ENCODE results near the gene SMAP2. TPM values are rescaled to one million over a fixed set of nuclear protein-coding genes. Genes with fewer than 3 reads are reported as not detected.

SMAP2 gene
- total and polyA plus RNA-seq, 10 of the 15 experiments (the other 5 are each of a cell fraction or from before 2014, with no cell fraction given), result 33.4 to 177 (median 105) TPM

- no peak for TF ChIP-seq IKZF2 (IDR thresholded peaks at IDR 0.05)
- TF ChIP-seq, protein P1, sequence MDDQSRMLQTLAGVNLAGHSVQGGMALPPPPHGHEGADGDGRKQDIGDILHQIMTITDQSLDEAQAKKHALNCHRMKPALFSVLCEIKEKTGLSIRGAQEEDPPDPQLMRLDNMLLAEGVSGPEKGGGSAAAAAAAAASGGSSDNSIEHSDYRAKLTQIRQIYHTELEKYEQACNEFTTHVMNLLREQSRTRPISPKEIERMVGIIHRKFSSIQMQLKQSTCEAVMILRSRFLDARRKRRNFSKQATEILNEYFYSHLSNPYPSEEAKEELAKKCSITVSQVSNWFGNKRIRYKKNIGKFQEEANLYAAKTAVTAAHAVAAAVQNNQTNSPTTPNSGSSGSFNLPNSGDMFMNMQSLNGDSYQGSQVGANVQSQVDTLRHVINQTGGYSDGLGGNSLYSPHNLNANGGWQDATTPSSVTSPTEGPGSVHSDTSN (IDR thresholded peaks at IDR 0.05; ENCODE audit: insufficient replicate concordance, low read depth, low read length), result no peak
- peak; percentile 43; the same call in 1 of the 2 replicates for TF ChIP-seq SPI1 (IDR thresholded peaks at IDR 0.05; ENCODE audit: borderline replicate concordance, insufficient read depth, low read depth, low read length)
- no peak for TF ChIP-seq GABPA (IDR thresholded peaks at IDR 0.05; ENCODE audit: low read depth)
- TF ChIP-seq, protein P2, sequence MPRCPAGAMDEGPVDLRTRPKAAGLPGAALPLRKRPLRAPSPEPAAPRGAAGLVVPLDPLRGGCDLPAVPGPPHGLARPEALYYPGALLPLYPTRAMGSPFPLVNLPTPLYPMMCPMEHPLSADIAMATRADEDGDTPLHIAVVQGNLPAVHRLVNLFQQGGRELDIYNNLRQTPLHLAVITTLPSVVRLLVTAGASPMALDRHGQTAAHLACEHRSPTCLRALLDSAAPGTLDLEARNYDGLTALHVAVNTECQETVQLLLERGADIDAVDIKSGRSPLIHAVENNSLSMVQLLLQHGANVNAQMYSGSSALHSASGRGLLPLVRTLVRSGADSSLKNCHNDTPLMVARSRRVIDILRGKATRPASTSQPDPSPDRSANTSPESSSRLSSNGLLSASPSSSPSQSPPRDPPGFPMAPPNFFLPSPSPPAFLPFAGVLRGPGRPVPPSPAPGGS (IDR thresholded peaks at IDR 0.05; ENCODE audit: borderline replicate concordance, insufficient read depth, low read depth, low read length, poor library complexity, severe bottlenecking), result no peak
Measured at GRCh38 chr1:40401473-40402201, 28.1 kb downstream of the SMAP2 start (continued).

Measured in GM12878 (cell line).